Stimulated activated CD8-positive, alpha-beta memory T cell treated with anti-CD3 and anti-CD28 coated beads, Interleukin-12 subunit alpha, Interleukin-12 subunit beta, amount 100 ng/mL, for 4 hours (primary cell): Measurements from ENCODE around the gene BBS5.
"Not testable (repeated sequence)": the region's sequence is repeated elsewhere in the genome, so short reads cannot be mapped to it uniquely, and the experiment has no call there.

Experiments used
- DNase-seq: peaks from one replicate; pipeline ENCODE4 v3.0.0-alpha.2; 2020; ENCODE audit warnings: low read depth

Gene BBS5

DNA sequence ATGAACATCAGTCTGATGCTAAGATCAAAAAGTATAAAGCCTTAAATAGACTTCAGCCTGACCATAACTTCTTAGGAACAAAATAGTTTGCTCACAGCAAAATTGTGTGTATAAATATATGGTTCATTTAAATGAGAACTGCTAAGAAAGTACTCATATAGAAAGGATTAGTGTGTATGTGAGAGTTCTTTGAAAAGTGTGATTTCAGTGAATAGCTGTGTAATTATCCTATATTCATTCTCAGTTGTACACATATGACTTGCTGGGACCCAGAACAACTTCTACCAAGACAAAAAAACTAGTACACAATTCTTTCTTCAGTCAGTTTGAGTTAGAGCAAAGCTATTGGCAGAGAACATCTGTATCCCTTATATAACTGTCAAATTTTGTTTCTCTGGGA is 7.2 kb downstream of the BBS5 start:
- no peak for DNase-seq

DNA sequence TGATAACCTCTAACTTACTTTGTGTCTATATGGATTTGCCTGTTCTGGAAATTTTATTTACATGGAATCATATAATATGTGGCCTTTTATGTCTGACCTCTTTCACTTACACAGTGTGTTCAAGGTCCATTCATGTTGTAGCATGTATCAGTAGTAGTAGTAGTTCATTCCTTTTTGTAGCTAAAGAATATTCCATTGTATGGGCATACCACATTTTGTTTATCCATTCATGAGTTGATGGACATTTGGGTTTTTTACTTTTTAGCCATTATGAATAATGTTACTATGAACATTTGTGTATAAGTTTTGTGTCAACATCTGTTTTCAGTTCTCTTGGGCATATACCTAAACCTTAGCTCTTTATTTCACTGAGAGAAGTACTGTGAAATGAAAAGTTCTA is 11.5 kb downstream of the BBS5 start:
- no peak for DNase-seq

DNA sequence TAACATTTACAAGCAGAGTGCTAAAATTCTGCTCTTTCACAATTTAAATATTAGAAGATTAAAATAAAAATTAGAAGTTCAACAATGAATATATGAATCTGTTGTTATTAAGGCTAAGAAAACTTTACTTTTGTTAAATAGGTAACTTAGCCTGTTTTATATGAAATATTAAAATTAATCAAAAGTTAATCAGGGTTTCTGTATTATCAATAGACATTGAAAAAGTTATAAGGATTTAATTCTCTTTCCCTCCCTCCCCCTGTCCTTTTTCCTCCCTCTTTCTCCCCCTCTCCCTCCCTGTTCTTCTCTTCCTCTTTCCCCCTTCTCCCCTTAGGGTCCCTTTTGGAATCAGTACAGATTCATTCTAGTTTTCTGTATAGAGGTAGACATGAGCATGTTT is 12.1 kb downstream of the BBS5 start:
- DNase-seq = no peak

DNA sequence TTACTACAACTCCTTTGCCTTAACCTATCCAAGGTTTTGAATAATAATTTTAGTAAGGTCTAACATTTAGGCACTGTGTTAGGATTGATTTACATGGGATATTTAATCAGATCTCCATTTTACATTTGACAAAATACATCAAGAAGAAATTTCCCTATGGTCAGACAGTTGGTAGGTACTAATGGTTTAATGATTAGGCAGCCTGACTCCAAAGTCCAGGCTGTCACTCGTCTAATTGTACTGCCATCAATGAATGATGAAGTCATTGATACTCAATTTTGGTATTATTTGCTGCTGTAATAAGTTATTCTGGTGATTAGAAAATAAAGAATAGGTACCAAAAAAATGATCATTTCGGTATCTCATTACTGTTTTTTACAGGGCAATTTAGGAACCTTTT is 14.1 kb downstream of the BBS5 start:
- DNase-seq = no peak

DNA sequence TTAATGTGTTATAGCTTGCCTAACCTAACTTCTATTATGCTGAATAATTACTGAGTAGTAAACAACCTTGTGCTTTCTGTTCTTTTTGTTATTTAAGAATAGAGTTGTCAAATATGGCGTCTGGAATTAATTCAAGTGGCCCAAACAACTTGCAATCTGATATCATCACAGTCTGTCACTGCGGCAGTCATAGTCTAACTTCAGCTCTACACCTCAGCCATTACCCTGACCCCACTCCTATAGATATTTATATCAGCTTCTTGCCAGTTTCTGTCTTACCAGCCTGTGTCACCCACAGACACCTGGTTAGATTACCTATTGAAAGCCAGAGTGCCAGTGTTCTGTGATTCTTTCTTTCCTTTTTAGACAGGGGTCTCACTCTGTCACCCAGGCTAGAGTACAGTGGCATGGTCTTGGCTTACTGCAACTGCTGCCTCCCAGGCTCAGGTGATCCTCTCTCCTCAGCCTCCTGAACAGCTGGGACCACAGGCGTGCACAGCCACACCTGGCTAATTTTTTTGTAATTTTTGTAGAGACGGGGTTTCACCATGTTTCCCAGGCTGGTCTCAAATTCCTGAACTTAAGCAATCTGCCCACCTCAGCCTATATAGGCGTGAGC is 16.1 kb downstream of the BBS5 start:
- DNase-seq = no peak

DNA sequence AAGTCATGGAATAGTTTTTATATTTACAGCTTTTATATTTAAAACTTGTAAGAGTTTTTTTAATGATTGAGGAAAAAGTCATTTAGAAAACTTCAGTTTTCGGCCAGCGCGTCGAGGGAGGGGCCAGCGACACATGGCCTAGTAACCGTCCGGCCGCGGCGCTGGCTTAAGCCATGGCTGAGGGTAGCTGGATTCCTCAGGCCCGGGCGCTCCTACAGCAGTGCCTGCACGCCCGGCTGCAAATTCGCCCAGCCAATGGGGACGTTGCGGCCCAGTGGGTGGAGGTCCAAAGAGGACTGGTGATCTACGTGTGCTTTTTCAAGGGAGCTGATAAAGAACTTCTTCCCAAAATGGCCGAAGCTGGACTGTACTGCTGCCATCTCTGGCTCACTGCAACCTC is 25.4 kb downstream of the BBS5 start:
- no peak for DNase-seq

DNA sequence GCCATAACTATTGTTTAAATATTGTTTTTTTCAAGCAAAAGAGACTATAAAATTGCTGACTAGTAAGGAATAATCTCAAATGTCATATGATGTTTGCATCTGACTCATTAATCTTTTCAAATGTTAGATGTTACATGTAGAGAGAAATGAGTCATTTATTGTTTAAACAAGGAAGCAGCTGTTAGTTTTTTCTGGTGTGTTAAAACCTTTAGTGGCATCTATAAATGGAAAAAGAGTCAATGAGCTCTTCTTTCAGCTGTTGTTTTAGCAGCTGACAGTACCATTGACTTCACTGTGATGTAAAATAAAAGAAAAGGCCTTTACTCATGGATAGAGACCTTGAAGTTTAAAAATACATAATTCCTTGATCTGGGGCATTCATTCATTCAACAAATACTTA is 28.4 kb downstream of the BBS5 start:
- DNase-seq = no peak

DNA sequence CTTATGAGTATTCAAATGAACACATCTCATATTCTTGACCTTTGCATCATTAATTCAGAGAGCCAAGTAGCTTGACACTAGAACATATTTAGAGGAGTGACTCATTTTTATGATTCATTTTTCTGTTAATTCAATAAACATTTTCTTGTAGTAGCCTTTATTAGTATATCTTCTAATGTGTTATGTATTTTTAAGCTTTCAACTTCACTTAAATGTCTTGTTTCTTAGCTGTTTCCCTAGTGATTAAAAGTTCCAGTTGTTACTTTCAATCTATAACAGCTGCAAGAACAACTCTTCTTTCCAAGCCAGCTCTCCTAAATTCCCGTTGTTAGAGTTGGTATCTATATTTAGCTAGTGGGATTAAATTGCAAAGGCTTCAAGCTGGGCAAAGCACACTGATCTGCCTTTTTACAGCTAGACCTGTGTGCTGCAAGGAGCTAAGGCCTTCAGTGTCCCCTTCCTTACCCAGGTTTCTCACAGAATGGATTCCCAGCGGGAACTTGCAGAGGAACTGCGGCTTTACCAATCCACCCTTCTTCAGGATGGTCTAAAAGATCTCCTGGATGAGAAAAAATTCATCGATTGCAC is 30.1 kb downstream of the BBS5 start, which contains the start of gene KLHL41:
TSS of gene KLHL41 (plus strand) at position 405 of the 588 bp plus-strand sequence. CDS start at position 482, 77 bp downstream.
- DNase-seq = no peak

DNA sequence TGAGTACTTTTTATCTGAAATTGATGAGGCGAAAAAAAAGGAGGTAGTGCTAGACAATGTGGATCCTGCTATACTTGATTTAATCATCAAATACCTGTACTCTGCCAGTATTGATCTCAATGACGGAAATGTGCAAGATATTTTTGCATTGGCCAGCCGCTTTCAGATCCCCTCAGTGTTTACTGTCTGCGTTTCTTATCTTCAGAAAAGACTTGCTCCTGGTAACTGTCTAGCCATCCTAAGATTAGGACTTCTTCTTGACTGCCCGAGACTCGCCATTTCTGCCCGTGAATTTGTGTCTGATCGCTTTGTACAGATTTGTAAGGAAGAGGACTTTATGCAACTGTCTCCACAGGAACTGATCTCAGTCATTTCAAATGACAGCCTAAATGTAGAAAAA is 30.7 kb downstream of the BBS5 start:
- DNase-seq = no peak

DNA sequence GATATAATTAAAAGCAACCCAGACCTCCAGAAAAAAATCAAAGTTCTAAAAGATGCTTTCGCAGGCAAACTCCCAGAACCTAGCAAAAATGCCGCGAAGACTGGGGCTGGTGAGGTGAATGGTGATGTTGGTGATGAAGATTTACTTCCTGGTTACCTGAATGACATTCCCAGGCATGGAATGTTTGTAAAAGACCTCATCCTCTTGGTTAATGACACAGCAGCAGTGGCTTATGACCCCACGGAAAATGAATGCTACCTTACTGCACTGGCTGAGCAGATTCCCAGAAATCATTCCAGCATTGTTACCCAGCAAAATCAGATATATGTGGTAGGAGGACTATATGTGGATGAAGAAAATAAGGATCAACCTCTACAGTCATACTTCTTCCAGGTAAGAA is 31.2 kb downstream of the BBS5 start:
- no peak for DNase-seq

DNA sequence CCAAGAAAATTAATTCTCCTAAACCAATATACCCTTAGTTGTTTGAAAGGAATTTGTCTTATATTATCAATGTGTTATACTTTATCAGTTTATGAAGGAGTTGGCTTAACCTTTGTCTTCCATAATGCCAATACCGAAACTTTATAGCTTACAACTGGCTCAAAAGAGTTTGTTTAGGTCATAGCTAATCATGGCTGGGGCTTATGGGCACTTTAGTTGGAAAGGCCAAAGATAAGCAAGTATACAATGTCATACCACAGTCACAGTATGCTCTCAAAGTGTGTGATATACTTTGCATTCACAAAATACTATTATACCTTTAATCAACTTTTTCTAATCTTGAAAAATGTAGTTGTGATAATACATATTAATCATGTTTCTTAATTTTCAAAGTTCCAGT is 32.5 kb downstream of the BBS5 start:
- DNase-seq = no peak

DNA sequence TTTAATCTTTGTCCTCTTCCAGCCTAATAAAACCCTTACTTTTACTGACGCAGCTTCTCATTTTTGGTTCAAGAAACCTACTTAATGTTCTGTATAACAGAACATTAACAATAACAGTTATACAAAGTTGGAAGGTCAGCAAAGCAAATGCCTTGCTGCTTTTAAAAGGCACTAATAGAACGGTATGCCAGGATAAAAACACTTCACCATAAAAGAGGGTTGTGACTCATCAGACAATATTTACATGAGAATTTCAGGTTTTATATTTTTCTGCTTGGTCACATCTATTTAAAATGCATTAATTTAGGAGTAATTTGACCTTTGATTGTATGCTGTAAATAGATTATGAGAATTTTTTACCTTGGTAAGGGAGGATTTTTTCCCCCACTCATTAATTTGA is 33.2 kb downstream of the BBS5 start:
- no peak for DNase-seq

DNA sequence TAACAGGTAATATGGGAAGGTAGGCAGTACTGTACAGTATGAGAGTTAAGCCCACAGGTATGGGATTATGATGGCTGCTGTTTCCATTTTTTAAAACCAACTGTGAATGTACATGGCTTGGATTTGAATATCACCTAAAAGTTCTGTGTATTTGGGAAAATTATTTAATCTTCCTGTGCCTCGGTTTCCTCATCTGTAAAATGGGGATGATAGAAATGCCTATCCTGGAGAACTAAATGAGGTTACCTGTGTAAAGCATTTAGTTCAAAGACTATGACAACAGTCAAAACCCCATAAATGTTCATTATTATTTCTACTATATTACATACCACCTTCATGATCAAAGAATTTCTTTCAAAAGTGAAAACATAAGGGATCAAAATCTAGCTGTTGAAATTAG is 33.8 kb downstream of the BBS5 start:
- DNase-seq = no peak

DNA sequence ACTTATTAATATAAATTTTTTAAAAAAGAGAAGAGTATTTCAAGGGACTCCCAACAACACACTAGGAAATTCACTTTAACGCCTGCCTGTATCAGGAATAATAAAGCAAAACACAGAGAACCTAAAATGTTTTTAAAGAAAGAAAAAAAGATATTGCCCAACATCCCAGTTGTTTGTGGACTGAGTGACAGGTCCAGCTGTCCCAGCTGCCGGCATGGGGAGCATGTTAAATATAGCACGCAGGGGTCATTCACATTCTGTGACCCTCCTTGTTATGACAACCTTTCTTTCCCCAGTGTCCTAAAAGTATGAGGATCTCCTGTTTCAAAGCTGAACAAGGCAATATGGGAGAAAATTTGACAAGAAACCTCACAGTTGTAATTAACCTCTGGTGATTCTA is 34.6 kb downstream of the BBS5 start:
- DNase-seq = no peak

DNA sequence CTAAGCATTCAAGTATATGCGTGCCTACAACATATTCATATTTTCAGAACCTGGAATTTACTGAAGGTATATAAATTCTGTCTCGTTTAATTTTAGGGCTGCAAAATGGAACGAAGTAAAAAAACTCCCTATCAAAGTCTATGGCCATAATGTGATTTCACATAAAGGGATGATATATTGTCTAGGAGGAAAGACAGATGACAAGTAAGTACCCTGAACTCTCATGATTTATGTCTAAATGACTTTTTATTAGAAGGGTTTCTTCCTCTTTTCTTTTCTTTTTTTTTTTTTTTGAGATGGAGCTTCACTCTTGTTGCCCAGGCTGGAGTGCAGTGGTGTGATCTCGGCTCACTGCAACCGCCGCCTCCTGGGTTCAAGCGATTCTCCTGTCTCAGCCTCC is 35.5 kb downstream of the BBS5 start:
- not testable (repeated sequence) for DNase-seq

DNA sequence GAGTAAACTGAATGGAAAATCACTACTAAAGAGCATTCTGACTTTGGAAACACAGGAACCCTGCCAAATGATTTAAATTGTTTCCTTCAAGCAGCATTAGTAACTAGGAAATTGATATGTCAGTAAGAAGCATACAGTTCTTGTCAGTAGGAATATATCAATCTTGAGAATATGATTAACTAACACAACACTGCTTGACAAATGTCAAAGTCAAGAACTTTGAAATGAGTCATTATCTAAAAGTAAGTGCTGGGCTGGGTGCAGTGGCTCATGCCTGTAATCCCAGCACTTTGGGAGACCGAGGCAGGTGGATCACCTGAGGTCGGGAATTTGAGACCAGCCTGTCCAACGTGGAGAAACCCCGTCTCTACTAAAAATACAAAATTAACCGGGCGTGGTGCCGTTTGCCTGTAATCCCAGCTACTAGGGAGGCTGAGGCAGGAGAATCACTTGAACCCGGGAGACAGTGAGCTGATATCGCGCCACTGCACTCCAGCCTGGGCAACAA is 37.2 kb downstream of the BBS5 start:
- not testable (repeated sequence) for DNase-seq

DNA sequence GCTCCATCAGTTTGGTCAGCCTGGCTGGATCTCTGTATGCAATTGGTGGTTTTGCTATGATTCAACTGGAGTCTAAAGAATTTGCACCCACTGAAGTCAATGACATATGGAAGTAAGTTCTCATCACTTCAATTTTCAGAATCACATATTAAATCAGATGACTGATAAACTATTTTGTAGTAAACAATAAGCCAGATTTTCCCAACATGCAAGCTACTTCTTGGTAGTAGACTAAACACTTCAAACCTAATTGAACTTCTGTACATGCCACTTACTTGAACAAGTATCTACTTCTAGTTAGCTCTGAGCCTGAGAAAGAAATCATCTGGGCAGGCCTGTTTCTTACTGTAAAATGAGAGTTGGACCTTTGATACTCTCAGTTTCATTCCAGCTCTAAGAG is 41.6 kb downstream of the BBS5 start:
- no peak for DNase-seq

DNA sequence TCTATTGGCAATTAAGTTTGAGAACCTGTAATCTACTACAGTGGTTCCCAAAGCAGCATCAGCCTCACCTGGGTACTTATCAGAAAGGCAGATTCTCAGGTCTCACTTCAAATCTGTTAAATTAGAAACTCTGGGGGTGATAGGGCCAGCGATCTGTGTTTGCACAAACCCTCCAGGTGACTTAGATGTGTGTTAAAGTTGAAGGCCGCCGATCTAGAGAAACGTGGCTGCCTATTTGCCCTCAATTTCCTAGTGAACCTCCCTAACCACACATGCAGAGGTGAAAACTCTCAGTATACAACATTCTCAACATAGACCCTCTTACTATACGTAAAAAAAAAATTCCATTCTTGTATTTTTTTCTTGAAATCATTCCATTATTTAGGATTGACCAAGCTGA is 44.4 kb downstream of the BBS5 start:
- DNase-seq = no peak

DNA sequence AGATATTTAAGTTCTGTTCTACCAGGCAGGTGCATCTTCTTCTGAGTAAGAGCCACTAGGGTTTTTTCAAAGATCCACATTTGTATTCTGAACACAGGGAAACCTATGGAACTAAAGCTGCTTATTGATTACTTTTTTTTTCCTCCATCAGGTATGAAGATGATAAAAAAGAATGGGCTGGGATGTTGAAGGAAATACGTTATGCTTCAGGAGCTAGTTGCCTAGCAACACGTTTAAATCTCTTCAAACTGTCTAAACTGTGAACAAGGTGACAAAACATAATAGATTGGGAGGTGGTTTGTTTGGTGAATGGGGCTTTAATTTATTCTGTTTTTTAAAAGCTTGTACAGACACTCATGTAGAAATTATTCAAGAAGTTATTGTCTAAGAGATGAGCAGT is 46.1 kb downstream of the BBS5 start:
- no peak for DNase-seq

DNA sequence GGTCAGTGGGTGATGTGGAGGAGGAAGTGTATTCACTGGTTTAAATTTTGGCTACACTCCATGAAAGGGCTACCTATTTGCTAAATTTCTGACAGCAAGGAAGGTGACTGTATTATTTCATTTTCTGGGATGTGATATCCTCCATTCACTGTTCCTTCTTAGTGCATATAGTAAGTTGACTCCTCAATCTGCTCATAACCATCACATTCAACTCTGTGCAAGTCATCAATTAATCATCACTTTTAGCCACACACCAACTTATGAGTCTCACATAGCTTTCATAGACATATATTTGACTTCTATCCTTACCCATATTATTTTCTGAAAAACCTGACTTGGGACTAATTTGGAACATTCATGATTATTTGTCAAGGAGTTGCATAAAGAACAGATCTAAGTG is 47.2 kb downstream of the BBS5 start:
- no peak for DNase-seq

DNA sequence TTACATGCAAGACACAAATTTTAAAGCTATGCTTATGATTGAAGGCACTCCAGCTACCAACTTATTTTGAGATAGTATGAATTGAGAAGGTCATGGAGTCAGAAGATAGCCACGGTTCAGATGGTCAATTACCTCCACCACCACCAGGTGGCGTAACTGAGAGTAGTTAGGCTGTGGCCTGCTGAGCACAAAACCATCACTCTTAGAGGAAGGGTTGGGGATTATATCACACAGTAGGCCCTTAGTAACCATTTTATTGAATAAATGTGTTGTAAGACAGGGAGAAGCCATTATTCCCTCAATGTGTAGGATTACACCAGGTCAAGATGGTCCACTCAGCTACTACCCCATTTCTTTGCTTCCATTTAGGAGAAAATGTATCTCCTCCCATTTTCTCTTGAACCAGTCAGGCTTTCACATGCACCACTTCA is 49.0 kb downstream of the BBS5 start:
- peak; percentile 34 for DNase-seq

DNA sequence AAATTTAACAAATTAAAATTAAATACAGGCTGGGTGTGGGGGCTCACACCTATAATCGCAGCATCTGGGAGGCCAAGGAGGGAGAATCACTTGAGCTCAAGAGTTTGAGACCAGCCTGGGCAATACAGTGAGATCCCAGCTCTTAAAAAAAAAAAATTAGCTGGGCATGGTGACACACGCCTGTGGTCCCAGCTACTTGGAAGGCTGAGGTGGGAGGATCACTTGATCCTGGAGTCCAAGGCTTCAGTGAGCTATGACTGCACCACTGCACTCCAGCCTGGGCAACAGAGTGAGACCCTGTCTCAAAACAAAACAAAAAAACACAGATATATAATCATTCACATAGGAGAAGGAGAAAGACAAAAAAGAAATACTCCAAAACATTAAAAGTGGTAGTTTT is 60.2 kb downstream of the BBS5 start:
- not testable (repeated sequence) for DNase-seq

DNA sequence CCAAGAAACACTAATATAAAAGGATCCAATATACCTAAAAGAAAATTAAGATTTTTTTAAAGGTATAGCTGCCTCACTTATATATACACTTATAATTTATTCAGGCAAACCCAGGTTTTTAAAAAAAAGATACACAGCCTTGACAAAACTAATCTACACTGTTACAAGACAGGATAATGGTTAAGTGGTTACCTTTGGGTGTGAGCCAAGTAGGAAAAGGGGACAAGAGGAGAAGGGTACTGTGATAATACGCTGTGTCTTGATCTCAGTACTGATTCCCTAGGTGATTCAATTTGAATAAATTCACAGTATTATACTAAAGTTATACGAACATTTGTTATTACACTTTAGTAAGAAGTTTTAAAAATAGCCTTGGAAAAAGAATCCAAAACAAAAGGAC is 60.9 kb downstream of the BBS5 start:
- no peak for DNase-seq

DNA sequence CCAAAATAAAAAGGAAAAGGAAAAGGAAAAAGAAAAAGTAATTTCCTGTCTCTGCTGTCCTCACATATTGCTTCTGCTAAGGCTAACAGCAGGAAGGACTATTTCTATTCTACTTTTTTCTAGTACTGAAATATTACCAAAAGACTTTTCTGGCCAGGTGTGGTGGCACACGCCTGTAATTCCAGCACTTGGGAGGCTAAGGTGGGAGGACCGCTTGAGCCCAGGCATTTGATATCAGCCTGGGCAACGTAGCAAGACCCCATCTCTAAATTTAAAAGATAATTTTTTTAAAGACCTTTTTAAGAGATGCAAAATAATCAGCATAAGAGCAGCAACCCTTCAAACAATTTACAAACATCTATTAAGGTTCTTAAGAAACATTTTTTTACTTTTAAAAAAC is 63.1 kb downstream of the BBS5 start:
- no peak for DNase-seq
